Type B pancreatic cell (in vitro differentiated cells): ENCODE results near the gene GAPVD1. TPM values are rescaled to one million over a fixed set of nuclear protein-coding genes. Genes with fewer than 3 reads are reported as not detected.

Source experiments
- DNase-seq: peaks from one replicate; pipeline ENCODE4 v3.0.0; 2021; ENCODE audit warnings: mixed read lengths; ENCODE audit not compliant: unreplicated experiment; ENCODE audit errors: extremely low spot score
- H3K27ac Mint-ChIP-seq: 2 replicates; pipeline ENCODE4 v1.8.0; 2021; ENCODE audit warnings: mild to moderate bottlenecking, mixed read lengths
- H3K27me3 Mint-ChIP-seq: 2 replicates; pipeline ENCODE4 v1.8.0; 2021; ENCODE audit warnings: mixed read lengths
- H3K36me3 Mint-ChIP-seq: 2 replicates; pipeline ENCODE4 v1.8.0; 2021; ENCODE audit warnings: mixed read lengths
- H3K4me1 Mint-ChIP-seq: one replicate; pipeline ENCODE4 v1.8.0; 2021; ENCODE audit warnings: mixed read lengths; ENCODE audit not compliant: unreplicated experiment
- H3K4me3 Mint-ChIP-seq: 2 replicates; pipeline ENCODE4 v1.8.0; 2021; ENCODE audit warnings: mild to moderate bottlenecking, mixed read lengths
- H3K9me3 Mint-ChIP-seq: 2 replicates; pipeline ENCODE4 v1.8.0; 2021; ENCODE audit warnings: mixed read lengths
- total RNA-seq: library from RNA; stranded (reverse); gene quantifications from 2 replicates; pipeline ENCODE4 v1.2.1, GENCODE V29; 2021; ENCODE audit warnings: low replicate concordance
- TF ChIP-seq, protein P1 (sequence below): fragments of 200-600 bp; sonication (generic); conservative IDR thresholded peaks from 2 replicates; pipeline ENCODE4 v1.5.0; 2021; ENCODE audit warnings: antibody characterized with exemption, mild to moderate bottlenecking

Gene GAPVD1
- total RNA-seq, 1 donor from 2014 or later: 44.4 TPM

DNA sequence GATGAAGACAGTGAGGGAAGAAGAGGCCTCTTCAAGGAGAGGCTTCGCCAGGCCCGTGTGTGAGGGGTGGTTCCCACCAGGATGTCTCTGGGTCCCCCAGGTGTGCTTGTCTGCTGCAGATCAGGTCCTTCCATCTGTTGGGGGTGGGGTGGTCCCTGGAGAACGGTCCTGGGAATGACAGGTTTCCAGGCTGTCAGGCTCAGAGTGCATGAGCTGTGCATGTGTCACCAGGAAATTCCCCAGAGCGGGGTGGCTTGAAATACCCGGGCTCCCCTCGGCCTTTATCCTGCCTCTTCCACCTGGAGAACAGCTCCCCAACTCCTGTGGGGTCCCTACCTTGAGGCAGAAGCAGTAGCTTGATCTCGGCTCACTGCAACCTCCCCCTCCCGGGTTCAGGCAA lies 118.8 kb downstream of the GAPVD1 start:
- Mint-ChIP-seq H3K36me3 (no peaks in the 10 kb centered on the region), H3K4me1 (peaks cover 7% of the 10 kb centered on the region), H3K27me3 (no peaks in the 10 kb centered on the region), H3K9me3 (no peaks in the 10 kb centered on the region), H3K4me3 (no peak overlapping the region), H3K27ac (no peak overlapping the region)
- DNase-seq: no peak
- TF ChIP-seq, protein P1, sequence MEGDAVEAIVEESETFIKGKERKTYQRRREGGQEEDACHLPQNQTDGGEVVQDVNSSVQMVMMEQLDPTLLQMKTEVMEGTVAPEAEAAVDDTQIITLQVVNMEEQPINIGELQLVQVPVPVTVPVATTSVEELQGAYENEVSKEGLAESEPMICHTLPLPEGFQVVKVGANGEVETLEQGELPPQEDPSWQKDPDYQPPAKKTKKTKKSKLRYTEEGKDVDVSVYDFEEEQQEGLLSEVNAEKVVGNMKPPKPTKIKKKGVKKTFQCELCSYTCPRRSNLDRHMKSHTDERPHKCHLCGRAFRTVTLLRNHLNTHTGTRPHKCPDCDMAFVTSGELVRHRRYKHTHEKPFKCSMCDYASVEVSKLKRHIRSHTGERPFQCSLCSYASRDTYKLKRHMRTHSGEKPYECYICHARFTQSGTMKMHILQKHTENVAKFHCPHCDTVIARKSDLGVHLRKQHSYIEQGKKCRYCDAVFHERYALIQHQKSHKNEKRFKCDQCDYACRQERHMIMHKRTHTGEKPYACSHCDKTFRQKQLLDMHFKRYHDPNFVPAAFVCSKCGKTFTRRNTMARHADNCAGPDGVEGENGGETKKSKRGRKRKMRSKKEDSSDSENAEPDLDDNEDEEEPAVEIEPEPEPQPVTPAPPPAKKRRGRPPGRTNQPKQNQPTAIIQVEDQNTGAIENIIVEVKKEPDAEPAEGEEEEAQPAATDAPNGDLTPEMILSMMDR: no peak

DNA sequence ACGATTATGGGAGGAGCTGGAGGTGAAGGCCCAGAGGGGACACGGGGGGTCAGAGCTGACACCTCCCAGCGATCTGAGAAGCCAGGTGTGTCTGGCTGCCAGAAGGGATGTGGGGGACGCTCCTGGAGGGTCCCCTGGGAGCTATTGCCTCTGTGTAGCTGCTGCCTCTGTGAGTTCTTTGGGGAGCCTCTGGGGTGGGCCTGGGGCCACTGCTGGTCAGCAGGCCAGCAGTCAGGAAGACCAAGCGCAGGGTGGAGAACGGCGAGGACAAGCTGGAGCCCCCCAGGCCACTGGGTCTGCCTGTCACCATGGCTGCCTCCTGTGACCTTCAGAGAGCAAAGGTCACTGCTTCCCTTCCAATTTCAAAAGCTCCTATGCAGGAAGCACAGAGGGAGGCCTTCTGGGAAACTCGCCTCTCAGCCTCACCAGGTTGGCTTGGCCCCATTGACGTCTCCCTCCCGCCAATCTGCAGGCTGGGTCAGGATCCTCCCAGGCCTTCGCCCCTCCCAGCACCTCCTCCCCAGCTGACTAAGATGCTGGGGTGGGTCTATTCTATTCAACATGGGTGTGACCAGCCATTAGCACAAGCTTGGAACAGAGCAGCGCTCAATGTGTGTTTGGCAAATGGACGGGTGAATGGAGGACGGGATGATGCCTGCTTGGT lies 126.4 kb downstream of the GAPVD1 start:
- Mint-ChIP-seq H3K4me3 (no peak overlapping the region), H3K36me3 (no peaks in the 10 kb centered on the region), H3K27ac (no peak overlapping the region), H3K27me3 (no peaks in the 10 kb centered on the region), H3K4me1 (no peaks in the 10 kb centered on the region), H3K9me3 (no peaks in the 10 kb centered on the region)
- no peak for DNase-seq
- TF ChIP-seq, protein P1: no peak

DNA sequence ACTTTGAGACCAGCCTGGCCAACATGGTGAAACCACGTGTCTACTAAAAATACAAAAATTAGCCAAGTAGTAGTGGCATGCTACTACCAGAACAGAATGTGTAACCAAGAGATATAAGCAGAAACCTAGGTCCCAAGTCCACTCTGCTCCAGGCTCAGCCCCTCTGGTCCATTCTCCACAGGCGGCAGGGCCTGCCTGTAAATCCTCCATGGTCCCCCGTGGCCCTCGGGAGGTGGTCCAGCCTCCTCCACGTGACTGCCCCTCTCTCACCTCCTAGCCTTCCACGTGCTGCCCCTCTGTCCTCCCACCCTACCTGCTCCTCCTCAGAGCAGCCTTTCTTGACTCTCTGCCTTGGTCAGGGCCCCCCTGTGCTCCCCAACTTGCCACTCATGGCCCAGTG lies 127.4 kb downstream of the GAPVD1 start:
- H3K27ac Mint-ChIP-seq: no peak overlapping the region
- no peaks in the 10 kb centered on the region for H3K9me3 Mint-ChIP-seq
- no peak for DNase-seq
- H3K27me3 Mint-ChIP-seq: no peaks in the 10 kb centered on the region
- no peaks in the 10 kb centered on the region for H3K36me3 Mint-ChIP-seq
- H3K4me1 Mint-ChIP-seq: no peaks in the 10 kb centered on the region
- TF ChIP-seq, protein P1: no peak
- no peak overlapping the region for H3K4me3 Mint-ChIP-seq

DNA sequence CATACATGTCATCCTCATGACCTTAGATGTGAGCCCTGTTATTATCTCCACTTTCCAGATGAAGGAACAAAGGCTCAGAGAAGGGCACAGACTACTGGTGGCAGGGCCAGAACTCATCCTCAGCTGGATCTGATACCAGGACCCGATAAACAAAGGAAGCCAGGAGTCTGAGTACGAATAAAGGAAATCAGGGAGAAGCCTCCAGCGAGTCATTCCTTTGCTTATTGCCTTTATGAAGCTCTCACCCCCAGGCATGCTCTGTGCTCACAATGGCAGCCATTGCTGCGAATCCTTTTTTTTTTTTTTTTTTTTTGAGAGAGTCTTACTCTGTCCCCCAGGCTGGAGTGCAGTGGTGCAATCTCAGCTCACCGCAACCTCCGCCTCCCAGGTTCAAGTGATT lies 130.1 kb downstream of the GAPVD1 start:
- TF ChIP-seq, protein P1: no peak
- H3K27me3 Mint-ChIP-seq: no peaks in the 10 kb centered on the region
- H3K36me3 Mint-ChIP-seq: no peaks in the 10 kb centered on the region
- H3K4me1 Mint-ChIP-seq: no peaks in the 10 kb centered on the region
- H3K9me3 Mint-ChIP-seq: no peaks in the 10 kb centered on the region
- H3K4me3 Mint-ChIP-seq: no peak overlapping the region
- no peak overlapping the region for H3K27ac Mint-ChIP-seq
- DNase-seq: no peak

DNA sequence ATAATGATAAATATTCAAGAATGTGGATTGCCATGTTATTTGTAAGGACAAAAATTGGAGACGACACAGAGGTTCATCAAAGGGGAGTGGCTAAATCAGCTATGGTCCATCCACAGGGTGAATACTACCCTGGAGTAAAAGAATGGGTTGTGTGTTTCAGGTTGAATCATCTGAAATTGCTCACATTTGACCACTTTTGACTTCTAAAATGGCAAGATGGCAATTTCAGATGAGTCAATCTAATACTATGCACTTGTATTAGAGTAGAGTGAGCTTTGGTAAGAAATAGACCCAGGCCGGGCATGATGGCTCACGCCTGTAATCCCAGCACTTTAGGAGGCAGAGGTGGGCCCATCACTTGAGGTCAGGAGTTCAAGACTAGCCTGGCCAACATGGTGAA lies 131.8 kb downstream of the GAPVD1 start:
- TF ChIP-seq, protein P1: no peak
- no peaks in the 10 kb centered on the region for H3K4me1 Mint-ChIP-seq
- H3K9me3 Mint-ChIP-seq: no peaks in the 10 kb centered on the region
- H3K36me3 Mint-ChIP-seq: no peaks in the 10 kb centered on the region
- no peak overlapping the region for H3K4me3 Mint-ChIP-seq
- H3K27ac Mint-ChIP-seq: no peak overlapping the region
- no peak for DNase-seq
- no peaks in the 10 kb centered on the region for H3K27me3 Mint-ChIP-seq

DNA sequence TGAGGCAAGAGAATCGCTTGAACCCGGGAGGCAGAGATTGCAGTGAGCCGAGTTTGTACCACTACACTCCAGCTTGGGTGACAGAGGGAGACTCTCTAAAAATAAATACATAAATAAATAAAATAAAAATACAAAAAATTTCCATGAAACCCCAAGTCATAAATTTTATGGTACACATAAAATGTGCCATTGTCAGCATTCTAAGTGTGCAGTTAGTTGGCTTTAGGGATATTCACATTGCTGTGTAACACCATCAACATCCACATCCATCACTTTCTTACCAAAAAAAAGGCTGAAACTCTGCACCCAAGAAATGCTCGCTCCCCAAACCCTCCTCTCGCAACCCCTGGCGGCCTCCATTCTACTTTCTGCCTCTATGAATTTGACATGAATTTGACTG lies 135.2 kb downstream of the GAPVD1 start:
- no peaks in the 10 kb centered on the region for H3K4me1 Mint-ChIP-seq
- H3K27me3 Mint-ChIP-seq: no peaks in the 10 kb centered on the region
- H3K9me3 Mint-ChIP-seq: no peaks in the 10 kb centered on the region
- no peak overlapping the region for H3K27ac Mint-ChIP-seq
- H3K4me3 Mint-ChIP-seq: no peak overlapping the region
- TF ChIP-seq, protein P1: no peak
- no peaks in the 10 kb centered on the region for H3K36me3 Mint-ChIP-seq
- no peak for DNase-seq
